Endometrial microvascular endothelial cells (primary cell): ENCODE data around the gene ITGB7. TPM values are rescaled to one million over a fixed set of nuclear protein-coding genes. Genes with fewer than 3 reads are reported as not detected.
"Not testable (repeated sequence)": the region's sequence is repeated elsewhere in the genome, so short reads cannot be mapped to it uniquely, and the experiment has no call there.

ENCODE experiments used
- in situ Hi-C: cut with HindIII; loops from 2 replicates; pipeline ENCODE4 v1.10.0; 2017; ENCODE audit warnings: low sequenced_read_pairs, low pct_unique_long_range_greater_than_20kb; ENCODE audit errors: inconsistent ontology term
- total RNA-seq: library from RNA; depleted of rRNA; stranded (reverse); fragments of >200 nt; gene quantifications from one replicate; pipeline ENCODE4 v1.2.3, GENCODE V29; 2015; ENCODE audit errors: inconsistent ontology term

The ITGB7 gene
- total RNA-seq, 1 donor from 2014 or later: 0.93 TPM

DNA sequence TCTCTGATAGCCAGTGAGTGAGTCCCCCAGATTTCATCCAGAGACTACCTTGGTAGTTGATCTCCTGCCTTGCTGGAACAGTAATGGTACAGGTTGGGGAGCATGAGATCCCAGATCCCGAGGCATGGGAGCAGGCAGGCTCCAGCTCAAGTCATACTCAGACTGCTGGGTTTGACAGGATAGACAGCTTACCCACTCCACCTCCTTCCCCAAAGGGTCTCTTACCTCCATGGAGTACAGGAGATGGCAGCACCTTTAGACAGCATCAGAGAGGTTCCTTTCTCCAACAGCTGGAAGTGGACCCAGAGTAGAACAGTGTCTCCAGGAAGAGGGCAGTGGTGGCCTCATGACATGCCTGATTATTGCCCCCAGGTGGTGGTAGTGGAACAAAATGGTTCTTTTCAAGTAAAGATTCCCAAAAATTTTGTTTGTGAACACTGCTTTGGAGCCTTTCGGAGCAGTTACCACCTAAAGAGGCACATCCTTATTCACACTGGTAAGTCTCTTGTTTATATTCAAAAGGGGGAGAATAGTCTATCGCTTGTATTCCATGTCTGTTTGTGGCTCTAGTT, 21.4 kb downstream of the ITGB7 start:
- in situ Hi-C loops: no loop called here

DNA sequence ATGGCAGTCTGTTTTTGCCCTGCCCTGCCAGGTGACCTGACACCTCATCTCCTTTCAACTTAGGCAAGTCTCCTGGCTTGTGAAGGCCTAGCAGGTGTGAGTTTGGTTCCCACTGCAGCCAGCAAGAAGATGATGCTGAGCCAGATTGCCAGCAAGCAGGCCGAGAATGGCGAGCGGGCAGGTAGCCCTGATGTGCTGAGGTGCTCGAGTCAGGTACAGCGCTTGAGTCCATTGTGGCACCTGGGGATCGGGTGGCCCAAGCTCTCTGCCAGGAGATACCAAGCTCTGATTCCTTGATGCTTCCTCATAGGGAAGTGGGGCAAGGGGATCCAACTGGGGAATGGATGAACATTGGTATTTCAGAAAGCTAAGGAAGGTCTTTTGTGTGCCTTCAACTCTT, 22.2 kb downstream of the ITGB7 start:
- in situ Hi-C loops: no loop called here

DNA sequence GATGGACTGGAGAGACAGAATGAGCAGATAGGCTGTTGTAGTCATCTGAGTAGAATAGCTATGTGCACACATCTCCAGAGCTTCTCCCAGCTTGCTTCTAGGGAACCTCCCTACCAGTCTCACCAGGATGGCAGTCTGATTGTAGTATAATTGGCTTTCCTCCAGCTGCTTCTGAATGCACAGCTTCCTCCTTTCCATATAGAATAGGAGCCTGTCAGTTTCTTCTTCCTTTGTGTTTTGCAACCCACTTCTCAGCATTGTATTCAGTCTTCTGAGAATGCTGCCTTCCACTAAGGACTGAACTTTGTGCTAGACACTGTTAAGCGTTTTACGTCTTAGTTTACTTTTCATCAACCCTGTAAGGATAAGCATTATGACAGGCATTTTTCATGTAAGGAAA, 24.1 kb downstream of the ITGB7 start:
- in situ Hi-C loops: no loop called here

DNA sequence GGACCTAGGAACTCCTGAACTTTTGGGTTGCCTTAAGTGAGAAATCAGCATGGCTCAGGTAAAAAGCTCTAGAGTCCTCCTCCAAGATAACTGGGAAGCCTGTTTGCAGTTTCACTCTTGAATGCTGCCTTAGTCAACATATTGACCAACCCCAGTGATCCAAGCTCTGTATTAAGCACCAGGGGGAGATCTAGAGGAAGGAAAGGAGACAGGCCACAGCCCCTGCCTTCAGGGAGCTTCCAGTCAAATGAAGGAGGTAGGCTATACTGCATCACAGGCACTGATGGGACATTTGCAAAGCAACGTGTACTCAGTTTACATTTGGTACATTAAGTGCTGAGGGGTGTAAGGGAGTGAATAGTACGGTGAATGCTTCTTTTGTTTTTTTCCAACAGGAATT, 25.1 kb downstream of the ITGB7 start:
- in situ Hi-C loops: no loop called here

DNA sequence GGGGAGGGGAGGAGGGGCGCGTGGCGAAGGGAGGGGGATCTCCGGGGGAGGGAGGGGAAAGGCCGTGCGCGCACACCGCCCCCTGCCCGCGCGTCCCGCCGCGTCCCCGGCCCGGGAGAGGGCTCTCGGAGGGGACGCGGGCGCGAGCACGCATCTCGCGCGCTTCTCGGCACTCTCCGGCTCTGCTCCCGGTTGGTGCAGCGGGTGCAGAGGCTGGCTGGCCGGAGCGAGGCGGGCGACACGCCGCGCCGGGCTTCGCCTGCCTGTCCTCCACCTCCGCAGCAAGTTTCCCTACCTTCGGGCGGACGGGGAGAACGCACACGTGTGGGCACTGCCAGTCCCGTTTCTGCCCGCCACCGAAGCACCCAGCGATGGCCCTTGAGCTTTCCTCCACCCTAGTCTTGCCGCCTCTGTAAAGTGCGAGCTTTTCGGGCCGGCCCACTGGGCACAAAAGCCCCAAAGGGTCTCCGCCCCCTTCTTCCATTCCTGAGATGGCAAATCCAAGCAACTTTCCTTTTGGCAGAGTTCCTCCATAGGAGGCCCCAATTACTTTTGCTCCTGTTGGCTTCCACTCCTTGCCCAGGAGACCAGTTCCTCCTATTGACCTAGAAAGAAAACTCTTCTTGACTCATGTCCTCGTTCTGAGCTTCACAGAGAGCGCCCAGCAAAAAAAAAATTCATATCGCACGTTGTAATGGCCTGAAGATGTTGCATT, 26.0 kb downstream of the ITGB7 start:
- in situ Hi-C loops: no loop called here

DNA sequence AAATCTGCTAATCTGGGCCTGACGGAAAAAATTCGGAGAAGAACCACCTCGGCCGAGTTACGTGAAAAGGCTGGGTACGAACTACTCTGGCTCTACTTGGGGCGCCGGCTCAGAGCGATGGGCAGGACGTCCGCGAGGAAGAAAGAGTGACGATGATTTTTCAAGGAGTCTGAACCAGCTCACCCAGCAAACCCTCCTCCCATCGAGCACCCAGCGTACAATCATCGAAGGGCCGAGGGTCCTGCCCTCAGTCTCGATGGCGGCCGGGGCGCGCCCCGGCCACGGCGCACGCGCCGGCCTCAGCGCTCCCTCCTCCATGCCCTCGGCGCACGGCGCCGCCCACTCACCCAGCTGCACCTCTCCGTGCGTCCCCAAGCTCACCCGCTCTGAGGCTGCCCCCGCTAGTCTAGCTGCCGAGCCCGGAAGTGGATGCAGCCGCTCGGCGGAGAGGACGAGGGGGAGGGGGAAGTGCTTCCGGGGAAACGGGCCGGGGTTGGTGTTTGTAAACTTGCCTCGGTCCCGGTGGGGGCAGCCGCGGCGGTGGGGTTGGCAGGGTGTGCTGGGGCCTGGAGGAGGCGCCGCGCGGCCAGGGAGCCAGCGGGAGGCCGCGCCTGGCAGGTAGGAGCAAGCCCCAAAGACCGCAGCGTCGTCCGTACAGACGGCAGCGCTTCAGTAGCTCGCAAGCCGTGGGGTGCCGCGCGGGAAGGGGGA, 26.7 kb downstream of the ITGB7 start, which contains the start of the genes CSAD and ZNF740:
Gene CSAD (minus strand): TSS at position 706 of the 711 bp plus-strand sequence. CDS start 7,455 bp downstream, outside the sequence.
Gene ZNF740 (plus strand): TSS at position 503 of the 711 bp plus-strand sequence. CDS start 1,262 bp downstream, outside the sequence.
- in situ Hi-C loops: no loop called here

DNA sequence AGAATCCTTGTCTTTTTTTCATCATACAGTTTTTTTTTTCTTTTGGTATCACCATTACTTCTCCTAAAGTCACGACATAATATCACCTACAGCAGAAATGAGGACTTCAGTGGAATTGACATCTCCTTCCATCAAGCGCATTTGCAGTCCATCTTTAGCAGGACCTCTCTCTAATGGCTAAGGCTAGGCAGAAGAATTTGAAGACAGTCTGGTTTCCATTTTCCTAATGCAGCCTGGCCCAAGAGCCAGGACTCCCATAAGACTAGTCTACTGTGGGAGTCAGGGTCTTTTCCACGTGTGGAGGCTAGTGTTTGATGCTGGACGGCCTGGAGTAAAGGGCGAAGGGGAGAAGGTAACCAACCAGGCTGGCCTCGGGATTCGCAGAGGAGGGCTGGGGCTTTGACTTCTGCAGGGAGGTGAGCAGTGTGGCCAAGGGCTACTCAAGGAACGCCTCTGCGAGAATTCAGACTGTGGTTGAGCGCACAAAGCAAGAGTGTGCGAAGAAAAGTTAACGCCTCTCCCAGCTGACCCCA, 27.3 kb downstream of the ITGB7 start:
- in situ Hi-C loops: no loop called here

DNA sequence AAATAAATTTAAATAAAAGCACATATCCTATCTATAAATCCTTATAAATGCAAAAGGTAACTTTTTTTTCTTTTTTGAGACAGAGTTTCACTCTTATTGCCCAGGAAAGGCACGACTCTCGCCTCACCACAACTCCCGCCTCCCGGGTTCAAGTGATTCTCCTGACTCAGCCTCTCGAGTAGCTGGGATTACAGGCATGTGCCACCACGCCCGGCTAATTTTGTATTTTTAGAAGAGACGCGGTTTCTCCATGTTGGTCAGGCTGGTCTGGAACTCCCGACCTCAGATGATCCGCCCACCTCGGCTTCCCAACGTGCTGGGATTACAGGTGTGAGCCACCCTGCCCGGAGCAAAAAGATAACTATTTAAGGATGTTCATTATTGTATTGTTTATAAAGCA, 28.2 kb downstream of the ITGB7 start:
- in situ Hi-C loops: not testable (repeated sequence)

DNA sequence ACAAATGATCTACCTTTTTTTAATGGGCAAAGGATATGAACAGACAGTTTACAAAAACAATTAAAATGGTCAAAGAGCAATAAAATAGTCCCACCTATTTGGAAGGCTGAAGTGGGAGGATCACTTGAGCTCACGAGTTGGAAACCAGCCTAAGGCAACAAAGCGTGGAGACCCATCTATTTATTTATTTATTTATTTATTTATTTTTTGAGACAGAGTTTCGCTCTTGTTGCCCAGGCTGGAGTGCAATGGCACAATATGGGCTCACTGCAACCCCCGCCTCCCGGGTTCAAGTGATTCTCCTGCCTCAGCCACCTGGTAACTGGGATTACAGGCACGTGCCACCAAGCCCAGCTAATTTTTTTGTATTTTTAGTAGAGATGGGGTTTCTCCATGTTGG, 29.6 kb downstream of the ITGB7 start:
- in situ Hi-C loops: not testable (repeated sequence)

DNA sequence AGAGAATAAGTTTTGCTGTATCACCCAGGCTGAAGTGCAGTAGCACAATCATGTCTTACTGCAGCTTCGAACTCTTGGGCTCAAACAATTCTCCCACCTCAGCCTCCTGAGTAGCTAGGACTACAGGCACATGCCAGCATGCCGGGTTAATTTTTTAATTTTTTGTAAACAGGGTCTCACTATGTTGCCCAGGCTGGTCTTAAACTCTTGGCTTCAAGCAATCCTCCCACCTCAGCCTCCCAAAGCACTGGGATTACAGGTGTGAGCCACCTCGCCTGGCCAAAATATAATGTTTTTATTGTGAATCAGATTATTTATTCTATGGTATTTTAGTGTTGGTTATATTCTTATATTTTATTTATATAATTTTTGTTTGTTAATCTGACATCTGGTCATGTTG, 30.3 kb downstream of the ITGB7 start:
- in situ Hi-C loops: no loop called here

DNA sequence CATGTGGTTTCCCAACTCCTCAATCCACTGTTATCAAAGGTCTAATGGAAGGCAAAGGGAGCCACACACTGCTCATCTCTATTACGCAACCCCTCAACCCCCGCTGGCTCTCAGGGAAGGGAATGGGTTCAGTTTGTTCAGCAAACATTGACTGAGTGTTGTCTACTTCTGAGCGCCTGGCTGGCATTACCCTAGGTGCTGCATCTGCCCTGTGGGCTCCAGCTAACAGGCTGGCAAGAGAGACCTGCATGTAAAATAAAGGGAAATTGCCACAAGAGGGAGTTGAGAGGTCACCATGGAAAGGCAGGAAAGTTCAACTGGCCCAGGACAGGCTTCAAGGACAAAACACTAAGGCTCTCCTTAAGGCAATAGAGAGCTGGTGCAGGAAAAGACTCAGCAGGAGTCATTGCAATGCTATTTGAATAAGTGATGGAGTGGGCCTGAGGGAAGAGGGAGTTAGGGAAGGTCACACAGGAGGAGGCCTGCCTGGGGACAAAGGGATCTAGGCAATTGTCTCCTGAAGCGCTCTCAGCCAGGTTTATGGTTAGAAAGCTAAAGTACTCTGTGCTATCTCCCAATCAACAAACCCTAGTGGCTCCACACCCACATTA, 32.1 kb downstream of the ITGB7 start:
- in situ Hi-C loops: no loop called here

DNA sequence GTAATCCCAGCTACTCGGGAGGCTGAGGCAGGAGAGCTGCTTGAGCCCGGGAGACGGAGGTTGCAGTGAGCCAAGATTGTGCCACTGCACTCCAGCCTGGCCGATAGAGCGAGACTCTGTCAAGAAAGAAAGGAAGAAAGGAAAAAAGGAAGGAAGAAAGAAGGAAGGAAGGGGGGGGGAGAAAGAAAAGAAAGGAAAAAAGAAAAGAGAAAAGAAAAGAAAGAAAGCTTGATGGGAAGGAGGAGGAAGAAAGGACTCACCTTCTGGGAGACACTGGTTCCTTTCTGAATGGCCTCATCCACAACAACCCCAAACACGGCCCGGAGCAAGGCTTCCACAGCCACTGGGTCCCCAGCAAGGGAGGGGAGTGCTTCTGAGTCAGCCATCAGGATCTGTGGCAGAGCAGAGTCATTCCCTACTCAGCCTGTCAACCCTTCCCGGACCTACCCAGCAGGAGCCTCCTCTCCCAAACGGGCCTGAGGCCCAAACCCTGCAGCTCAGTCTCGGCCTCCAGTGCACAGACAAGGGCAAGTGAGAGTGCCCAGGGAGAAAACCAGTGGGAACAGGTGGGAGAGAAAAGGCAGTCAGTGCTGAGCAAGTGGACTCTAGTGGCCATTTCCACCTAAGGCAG, 33.9 kb downstream of the ITGB7 start:
- in situ Hi-C loops: no loop called here

DNA sequence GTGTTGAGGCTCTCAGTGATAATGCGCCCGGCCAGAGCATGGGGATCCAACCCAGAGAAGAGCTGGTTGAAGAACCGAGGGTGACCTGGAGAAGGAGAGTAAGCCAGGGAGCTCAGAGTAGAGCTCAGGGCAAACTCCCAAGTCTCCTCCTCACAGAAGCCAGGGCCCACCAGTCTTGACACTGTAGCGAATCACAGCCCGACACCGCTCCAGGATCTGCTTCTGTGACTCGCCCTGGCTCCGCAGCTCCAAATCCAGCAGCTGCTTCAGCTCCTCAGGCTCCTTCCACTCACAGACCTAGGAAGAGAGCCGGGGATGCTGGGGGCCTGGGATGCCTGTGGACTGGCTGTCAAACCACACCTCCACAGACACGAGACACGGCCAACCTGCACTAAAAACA, 34.7 kb downstream of the ITGB7 start:
- in situ Hi-C loops: no loop called here

DNA sequence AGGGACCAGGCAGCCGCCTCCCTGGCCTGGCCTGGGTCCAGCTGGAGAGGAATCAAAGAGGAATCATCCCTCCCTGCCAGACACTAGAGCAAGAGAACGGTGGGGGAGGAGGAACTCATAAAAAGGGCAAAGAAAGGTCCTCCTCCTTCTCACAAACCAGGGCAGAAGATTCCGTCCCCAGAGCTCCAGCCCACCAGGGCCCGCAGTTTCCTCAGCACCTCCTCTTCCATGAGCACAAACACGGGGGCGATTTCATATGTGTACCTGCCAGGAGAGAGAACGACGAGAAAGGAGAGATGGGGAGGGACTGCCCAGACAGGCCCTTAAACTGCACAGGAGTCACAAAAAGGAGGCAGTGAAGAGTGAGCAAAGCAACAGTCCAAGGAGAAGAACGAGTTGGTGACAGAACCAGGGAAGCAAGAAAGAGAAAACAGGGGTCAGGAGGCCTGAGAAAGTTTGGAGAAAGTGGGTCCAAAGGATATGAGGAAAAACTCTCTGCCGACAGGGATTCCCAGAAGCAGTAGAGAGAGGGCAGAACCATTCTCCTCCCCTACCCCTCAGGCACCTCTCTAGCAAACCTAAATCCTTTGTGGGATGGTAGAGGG, 35.2 kb downstream of the ITGB7 start:
- in situ Hi-C loops: no loop called here

DNA sequence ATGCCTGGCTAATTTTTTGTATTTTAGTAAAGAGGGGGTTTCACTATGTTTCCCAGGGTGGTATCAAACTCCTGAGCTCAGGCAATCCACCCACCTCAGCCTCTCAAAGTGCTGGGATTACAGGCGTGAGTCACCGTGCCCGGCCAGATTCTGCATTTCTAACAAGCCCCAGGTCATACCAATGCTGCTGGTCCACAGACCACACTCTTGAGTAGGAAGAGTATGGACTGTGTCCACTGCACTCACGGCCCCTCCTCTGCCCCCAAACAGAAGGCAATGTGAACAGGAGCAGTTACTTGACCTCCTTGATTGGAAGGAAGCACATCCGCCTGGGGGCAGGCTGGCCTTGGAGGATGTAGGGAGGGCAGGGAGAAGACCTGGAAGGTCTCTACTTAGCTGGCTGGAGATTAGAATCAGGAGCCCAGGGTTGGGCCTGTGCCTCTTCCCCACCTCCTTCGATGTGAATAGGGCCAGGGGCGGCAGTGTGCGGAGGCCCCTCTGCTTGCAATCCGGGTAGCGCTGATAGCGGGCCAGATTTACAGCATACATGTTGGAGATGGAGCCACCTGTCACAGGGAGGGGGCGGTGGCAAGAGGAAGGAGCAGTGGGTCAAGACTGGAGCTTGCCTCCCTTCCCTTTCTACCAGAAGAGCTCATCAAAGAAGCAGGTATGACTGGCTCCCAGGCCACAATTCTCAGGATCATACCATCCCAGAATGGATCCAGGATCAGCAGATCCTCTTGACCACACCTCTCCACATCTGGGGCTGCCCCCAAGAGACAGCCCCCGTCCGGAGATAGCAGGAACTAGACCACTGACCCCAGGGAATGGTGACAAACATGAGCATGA, 36.0 kb downstream of the ITGB7 start:
- in situ Hi-C loops: no loop called here

DNA sequence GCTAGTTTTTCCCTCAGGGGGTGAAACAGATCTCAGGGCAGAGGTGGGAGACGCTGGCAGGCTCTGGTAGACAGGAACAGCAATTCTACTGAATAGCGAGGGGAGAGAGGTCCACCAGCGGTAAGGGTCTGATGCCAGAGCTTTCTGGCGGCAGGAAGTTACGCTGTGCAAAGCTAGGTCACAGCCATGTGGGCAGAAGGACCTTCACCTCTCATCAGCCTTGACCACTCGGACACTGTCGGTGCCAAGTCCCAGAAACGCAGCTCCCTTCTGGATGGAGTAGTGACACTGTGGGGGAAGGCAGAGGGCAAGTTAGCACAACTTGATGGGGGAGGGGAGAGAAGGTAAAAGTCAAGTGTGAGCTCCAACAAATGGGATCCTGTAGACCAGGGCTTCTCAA, 36.8 kb downstream of the ITGB7 start:
- in situ Hi-C loops: no loop called here

DNA sequence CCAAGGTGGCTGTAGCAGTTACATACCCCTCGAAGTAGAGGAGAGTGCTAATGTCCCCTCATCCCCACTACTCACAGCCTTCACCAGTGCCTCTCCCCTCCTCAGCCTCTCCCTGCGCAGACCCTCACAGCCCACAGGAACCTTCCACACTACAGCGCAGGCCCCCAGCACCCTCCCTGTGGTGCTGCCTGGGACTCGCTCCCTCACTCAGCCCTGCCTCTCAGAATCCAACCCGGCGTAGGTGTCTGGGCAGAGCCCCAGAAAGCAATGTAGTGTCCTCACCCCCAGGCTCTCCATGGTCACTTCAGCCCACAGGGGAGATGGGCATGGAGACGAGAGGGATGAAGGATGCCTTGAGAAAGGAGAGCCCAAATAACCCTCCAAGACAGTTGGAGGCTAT, 37.4 kb downstream of the ITGB7 start:
- in situ Hi-C loops: no loop called here

DNA sequence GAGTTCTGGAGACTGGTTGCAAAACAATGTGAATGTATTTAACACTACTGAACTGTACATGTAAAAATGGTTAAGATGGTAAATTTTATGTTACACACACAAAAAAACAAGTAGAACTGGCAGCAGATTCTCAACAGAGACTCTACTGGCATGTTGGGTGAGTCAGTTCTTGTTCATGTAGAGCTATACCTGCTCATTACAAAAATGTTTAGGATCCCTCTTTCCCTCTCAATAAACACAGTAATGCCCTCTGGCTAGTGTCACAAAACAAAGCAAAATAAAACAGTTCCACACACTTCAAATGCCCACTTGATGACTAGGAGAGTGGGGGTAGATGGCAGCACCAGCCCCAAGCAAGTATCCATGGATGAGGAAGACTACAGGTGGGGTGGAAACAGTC, 40.2 kb downstream of the ITGB7 start:
- in situ Hi-C loops: no loop called here
